ENCODE data around the gene ZFHX3.

The ZFHX3 gene

GRCh38 chr16:73053364-73054124, 5.6 kb upstream of the ZFHX3 start:
- H3K4me3 ChIP-seq (ENCODE audit: low read length) = peak overlapping the region; percentile 21
- DNase-seq (ENCODE audit: low read depth) = no peak
- TF ChIP-seq CTCF (conservative IDR thresholded peaks at IDR 0.05; ENCODE audit: low read depth, low read length) = no peak

DNA sequence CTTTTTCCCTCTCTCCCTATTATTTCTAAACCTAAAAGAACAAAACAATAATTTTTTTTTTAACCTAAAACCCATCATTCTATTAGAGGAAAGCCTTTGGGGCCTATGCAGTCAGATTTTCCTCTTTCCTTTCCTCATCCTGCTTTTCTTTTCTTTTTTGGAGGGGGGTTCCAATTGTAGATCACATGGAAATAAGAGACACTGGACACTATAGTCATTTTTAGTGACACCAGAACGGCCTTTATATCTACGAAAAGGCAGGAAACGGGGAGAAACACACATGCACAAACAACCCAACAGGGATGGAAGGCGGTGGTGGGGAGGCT, 5.1 kb upstream of the ZFHX3 start:
- no peak for TF ChIP-seq CTCF (conservative IDR thresholded peaks at IDR 0.05; ENCODE audit: low read depth, low read length)
- no peak for DNase-seq (ENCODE audit: low read depth)

DNA sequence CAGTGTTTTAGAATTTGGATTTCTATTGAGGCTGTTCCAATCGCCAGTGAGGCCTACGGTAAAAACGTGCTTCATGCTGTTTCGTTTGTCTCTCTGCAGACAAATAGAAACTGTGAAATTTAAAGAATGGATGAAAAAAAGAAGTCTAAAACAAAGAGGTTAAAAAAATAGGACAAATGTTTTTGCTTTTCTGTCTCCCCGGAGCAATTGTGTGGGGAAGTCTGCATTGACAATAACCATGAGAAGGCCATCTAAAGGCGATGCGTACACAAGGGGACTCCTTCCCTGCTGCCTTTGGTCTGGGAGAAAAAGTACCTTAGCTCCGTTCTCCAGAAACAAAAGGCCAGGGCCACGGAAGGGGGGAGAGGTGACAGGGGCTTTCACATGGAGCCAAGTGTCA, 4.6 kb upstream of the ZFHX3 start:
- no peak for DNase-seq (ENCODE audit: low read depth)
- no peak for TF ChIP-seq CTCF (conservative IDR thresholded peaks at IDR 0.05; ENCODE audit: low read depth, low read length)
- H3K4me3 ChIP-seq (ENCODE audit: low read length) = no peak overlapping the region

More for the DNA sequence above, 5.1 kb upstream of the ZFHX3 start:
- peak overlapping the region; percentile 3 for H3K4me3 ChIP-seq (ENCODE audit: low read length)

DNA sequence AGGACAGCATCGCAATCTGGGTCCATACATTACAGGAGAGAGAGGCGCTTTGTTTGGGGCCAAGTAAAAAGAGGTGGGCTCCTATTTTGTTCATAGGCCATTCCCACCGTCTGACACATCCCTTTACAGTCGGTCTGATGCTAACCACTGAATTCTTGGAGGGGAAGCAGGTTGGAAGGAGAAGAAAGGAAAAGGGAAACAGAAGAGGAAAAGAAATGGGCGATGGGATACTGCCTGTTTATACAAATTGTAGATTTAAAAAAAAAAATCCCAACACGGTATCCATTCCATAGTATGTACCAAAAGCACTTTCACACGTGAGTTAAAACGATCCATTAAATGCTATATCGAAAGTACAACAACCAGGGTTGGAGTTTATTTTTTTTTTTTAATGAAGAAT, 4.0 kb upstream of the ZFHX3 start:
- DNase-seq (ENCODE audit: low read depth) = no peak
- no peak for TF ChIP-seq CTCF (conservative IDR thresholded peaks at IDR 0.05; ENCODE audit: low read depth, low read length)
- no peak overlapping the region for H3K4me3 ChIP-seq (ENCODE audit: low read length)

DNA sequence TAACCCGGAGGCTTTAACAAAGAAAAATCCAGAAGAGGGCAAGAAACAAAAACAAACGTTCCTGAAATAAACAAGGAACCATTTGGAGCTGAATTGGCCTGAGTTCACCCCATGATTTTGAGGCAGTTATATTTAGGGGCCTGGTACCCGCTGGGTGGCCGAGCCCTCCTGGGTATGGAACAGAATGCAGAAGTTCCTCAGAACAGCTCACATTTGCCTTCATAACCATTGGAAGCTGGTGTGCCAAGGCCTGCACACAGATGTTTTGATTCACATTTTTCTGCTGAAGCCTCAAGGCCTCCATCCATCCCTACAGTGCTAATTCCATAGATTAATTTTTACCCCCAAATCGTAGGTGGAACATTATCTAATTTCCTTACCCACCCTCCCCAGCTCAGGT, 3.3 kb upstream of the ZFHX3 start:
- no peak overlapping the region for H3K4me3 ChIP-seq (ENCODE audit: low read length)
- TF ChIP-seq CTCF (conservative IDR thresholded peaks at IDR 0.05; ENCODE audit: low read depth, low read length) = no peak
- no peak for DNase-seq (ENCODE audit: low read depth)

DNA sequence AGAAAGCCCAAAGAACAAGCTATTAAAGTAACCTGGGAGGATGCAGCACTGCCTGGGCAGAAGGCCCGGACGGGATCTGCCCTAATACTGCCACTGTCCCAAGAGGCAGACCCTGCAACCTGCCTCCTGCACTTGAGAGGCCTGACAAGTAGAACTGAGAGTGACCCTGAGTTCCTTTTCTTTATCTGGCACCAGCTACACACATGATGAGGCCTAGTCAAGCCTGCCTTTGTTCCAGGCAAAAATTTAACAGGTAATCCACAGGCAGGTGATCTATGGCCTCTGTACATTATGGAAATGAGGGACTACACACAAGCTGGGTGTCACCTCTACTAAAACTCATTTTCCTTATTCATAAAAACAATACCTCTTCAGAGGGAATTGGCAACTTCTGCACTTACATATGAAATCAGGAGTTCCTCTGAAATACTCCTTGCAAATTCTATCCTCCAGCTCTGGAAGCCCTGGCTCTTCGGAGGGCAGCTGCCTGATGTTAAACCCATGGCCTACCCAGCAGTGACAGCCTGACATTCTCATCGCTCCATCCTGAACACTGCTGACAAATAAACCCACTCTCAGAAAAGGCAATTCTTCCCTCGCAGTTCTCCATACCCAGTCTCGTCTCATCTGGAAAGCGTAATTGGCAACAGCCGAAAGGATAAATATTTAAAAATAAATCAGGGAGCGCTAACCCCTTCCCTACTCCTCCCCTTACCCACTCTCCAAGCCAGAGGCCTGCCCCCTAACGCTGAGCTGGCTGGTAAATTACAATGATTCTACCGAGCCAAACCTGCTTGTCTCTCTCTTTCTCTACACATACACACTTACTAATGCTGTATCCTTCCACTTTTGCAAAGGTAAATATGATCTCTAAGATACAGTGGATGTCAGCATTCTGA, 2.5 kb upstream of the ZFHX3 start:
- DNase-seq (ENCODE audit: low read depth) = no peak
- no peak overlapping the region for H3K4me3 ChIP-seq (ENCODE audit: low read length)
- TF ChIP-seq CTCF (conservative IDR thresholded peaks at IDR 0.05; ENCODE audit: low read depth, low read length) = peak; percentile 14
